ENCODE data around the gene ORC3. TPM values are rescaled to one million over a fixed set of nuclear protein-coding genes. Genes with fewer than 3 reads are reported as not detected.

ORC3 gene
- total and polyA plus RNA-seq, 10 of the 15 experiments (the other 5 are each of a cell fraction or from before 2014, with no cell fraction given) = 27.2 to 76.3 (median 54.6) TPM

DNA sequence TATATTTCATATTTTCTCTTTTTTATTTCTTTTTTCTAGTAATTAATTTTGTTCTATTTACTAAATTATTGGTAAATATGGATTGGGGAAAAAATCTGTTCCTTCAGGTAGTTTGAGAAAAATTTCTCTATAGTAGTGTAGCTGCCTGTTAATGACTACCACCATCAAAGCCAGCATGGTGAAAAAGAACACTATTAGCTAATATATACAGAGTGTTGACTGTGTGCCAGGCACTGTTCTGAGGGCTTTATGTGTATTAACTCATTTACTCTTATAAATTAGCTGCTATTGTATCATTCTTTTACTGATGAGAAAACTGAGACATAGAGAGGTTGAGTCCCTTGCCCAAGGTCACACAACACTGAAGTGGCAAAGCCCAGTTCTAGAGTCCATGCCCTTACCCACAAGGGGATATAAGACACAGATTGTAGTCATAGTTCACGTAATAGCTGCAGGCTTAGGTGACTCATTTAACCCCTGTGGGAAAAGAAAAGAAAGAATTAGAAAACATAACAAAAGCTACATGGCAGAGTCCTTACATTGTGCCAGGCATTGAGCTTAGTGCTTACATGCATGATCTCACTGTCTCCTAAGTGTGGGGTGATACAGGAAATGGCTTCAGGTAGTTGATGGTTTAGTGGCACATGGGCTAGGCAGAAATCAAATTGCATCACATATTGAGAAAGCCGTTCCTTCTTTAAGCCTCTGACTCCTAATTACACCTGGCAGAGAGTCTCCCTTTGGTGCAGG lies 124.3 kb downstream of the ORC3 start (continued):
- no peak for TF ChIP-seq ZBTB33 (IDR thresholded peaks at IDR 0.05)
- TF ChIP-seq GATAD2B (conservative IDR thresholded peaks at IDR 0.05; ENCODE audit: low read depth) = no peak
- peak; percentile 35; the same call in 1 of the 2 replicates for TF ChIP-seq CREM (IDR thresholded peaks at IDR 0.05; ENCODE audit: low read depth)
- peak in 1 of 2 experiments; percentile 40; a peak in 1 of 4 replicates for TF ChIP-seq EP300 (IDR thresholded peaks at IDR 0.05; ENCODE audit: borderline replicate concordance in 1 of 2, control insufficient read depth in 1 of 2, low read depth in 2 of 2, low read length in 2 of 2)
- no peak for TF ChIP-seq PML (IDR thresholded peaks at IDR 0.05; ENCODE audit: low read length)
- TF ChIP-seq EZH2 (IDR thresholded peaks at IDR 0.05; ENCODE audit: borderline replicate concordance, control insufficient read depth, low read depth, low read length) = no peak
- TF ChIP-seq CREB1 (IDR thresholded peaks at IDR 0.05; ENCODE audit: low read depth) = peak; percentile 47; the same call in 1 of the 2 replicates
- 0 out of 2 replicates have a peak, but pooled peaks have one; percentile 19 for TF ChIP-seq JUNB (IDR thresholded peaks at IDR 0.05)
- no peak for TF ChIP-seq NFYB (IDR thresholded peaks at IDR 0.05; ENCODE audit: insufficient read depth, low read depth, low read length)
- no peak for TF ChIP-seq SUPT20H (IDR thresholded peaks at IDR 0.05; ENCODE audit: borderline replicate concordance, control insufficient read depth, low read depth, low read length)
- 0 out of 2 replicates have a peak, but pooled peaks have one; percentile 21 for TF ChIP-seq EED (IDR thresholded peaks at IDR 0.05; ENCODE audit: low read depth)

Other genes starting within 250 kb of the ORC3 start
- gene C6orf163, start 245.3 kb upstream of the ORC3 start, total RNA-seq (2014; rRNA removed) = 2.8 TPM in 2 replicates
- gene C6orf163, start 245.3 kb upstream of the ORC3 start, total RNA-seq (2014; rRNA removed; fragmentation: Illumina TruSeq; extraction: Trizol) = 3.7 and 4.3 TPM in 2 replicates
- gene C6orf163, start 245.3 kb upstream of the ORC3 start, total RNA-seq (2021) = 1.3 and 1.4 TPM in 2 replicates
- gene C6orf163, start 245.3 kb upstream of the ORC3 start, polyA plus RNA-seq (2011; rRNA removed) = 0.56 and 0.94 TPM in 2 replicates
- 1.2 and 1.5 TPM in 2 replicates for gene C6orf163, start 245.3 kb upstream of the ORC3 start, polyA plus RNA-seq (2014; fragmentation: Illumina TruSeq; extraction: Trizol)
- gene C6orf163, start 245.3 kb upstream of the ORC3 start, polyA plus RNA-seq (2014; fragmentation: Nextera tagmentation; extraction: Ambion mirVana) = under 1 TPM; 0.56 to 0.86 TPM
- 1.5 and 2.2 TPM in 2 replicates for gene C6orf163, start 245.3 kb upstream of the ORC3 start, polyA plus RNA-seq (2014; rRNA removed)
- gene C6orf163, start 245.3 kb upstream of the ORC3 start, polyA plus RNA-seq (2016; fragmentation: Nextera tagmentation; extraction: Ambion mirVana) = 1 to 10 TPM in 1 of 2 experiments, under 1 TPM in 1; 0.90 to 1.1 TPM
- 0.05 and 0.11 TPM in 2 replicates for gene CFAP206, start 182.2 kb upstream of the ORC3 start, total RNA-seq (2014; rRNA removed)
- gene CFAP206, start 182.2 kb upstream of the ORC3 start, total RNA-seq (2014; rRNA removed; fragmentation: Illumina TruSeq; extraction: Trizol) = not detected in 2 replicates
- not detected in 2 replicates for gene CFAP206, start 182.2 kb upstream of the ORC3 start, total RNA-seq (2021)
- gene CFAP206, start 182.2 kb upstream of the ORC3 start, polyA plus RNA-seq (2011; rRNA removed) = 0.04 TPM in 1 of 2 replicates, not detected in the other
- gene CFAP206, start 182.2 kb upstream of the ORC3 start, polyA plus RNA-seq (2014; fragmentation: Illumina TruSeq; extraction: Trizol) = 0.06 TPM in 1 of 2 replicates, not detected in the other
- not detected for gene CFAP206, start 182.2 kb upstream of the ORC3 start, polyA plus RNA-seq (2014; fragmentation: Nextera tagmentation; extraction: Ambion mirVana)
- gene CFAP206, start 182.2 kb upstream of the ORC3 start, polyA plus RNA-seq (2014; rRNA removed) = not detected in 2 replicates
- gene CFAP206, start 182.2 kb upstream of the ORC3 start, polyA plus RNA-seq (2016; fragmentation: Nextera tagmentation; extraction: Ambion mirVana) = under 1 TPM in 1 of 2 experiments, not detected in 1; 0.24 TPM
- gene SLC35A1, start 117.2 kb upstream of the ORC3 start, total RNA-seq (2014; rRNA removed) = 7.1 and 8.5 TPM in 2 replicates
- 9.5 and 10.0 TPM in 2 replicates for gene SLC35A1, start 117.2 kb upstream of the ORC3 start, total RNA-seq (2014; rRNA removed; fragmentation: Illumina TruSeq; extraction: Trizol)
- gene SLC35A1, start 117.2 kb upstream of the ORC3 start, total RNA-seq (2021) = 6.8 and 7.8 TPM in 2 replicates
- 25.0 and 34.1 TPM in 2 replicates for gene SLC35A1, start 117.2 kb upstream of the ORC3 start, polyA plus RNA-seq (2011; rRNA removed)
- gene SLC35A1, start 117.2 kb upstream of the ORC3 start, polyA plus RNA-seq (2014; fragmentation: Illumina TruSeq; extraction: Trizol) = 9.6 and 13.9 TPM in 2 replicates
- 10 to 100 TPM; 15.1 to 28.0 TPM for gene SLC35A1, start 117.2 kb upstream of the ORC3 start, polyA plus RNA-seq (2014; fragmentation: Nextera tagmentation; extraction: Ambion mirVana)
- gene SLC35A1, start 117.2 kb upstream of the ORC3 start, polyA plus RNA-seq (2014; rRNA removed) = 8.8 and 9.8 TPM in 2 replicates
- 10 to 100 TPM; 15.3 to 17.1 TPM for gene SLC35A1, start 117.2 kb upstream of the ORC3 start, polyA plus RNA-seq (2016; fragmentation: Nextera tagmentation; extraction: Ambion mirVana)
- gene RARS2, start 148 bp upstream of the ORC3 start, total RNA-seq (2014; rRNA removed) = 25.8 and 32.5 TPM in 2 replicates
- 36.6 and 37.1 TPM in 2 replicates for gene RARS2, start 148 bp upstream of the ORC3 start, total RNA-seq (2014; rRNA removed; fragmentation: Illumina TruSeq; extraction: Trizol)
- gene RARS2, start 148 bp upstream of the ORC3 start, total RNA-seq (2021) = 23.8 and 26.9 TPM in 2 replicates
- gene RARS2, start 148 bp upstream of the ORC3 start, polyA plus RNA-seq (2011; rRNA removed) = 18.3 and 25.1 TPM in 2 replicates
- 36.5 and 44.7 TPM in 2 replicates for gene RARS2, start 148 bp upstream of the ORC3 start, polyA plus RNA-seq (2014; fragmentation: Illumina TruSeq; extraction: Trizol)
- 10 to 100 TPM; 37.9 to 43.0 TPM for gene RARS2, start 148 bp upstream of the ORC3 start, polyA plus RNA-seq (2014; fragmentation: Nextera tagmentation; extraction: Ambion mirVana)
- gene RARS2, start 148 bp upstream of the ORC3 start, polyA plus RNA-seq (2014; rRNA removed) = 22.5 and 25.5 TPM in 2 replicates
- 10 to 100 TPM; 46.0 to 54.2 TPM for gene RARS2, start 148 bp upstream of the ORC3 start, polyA plus RNA-seq (2016; fragmentation: Nextera tagmentation; extraction: Ambion mirVana)
- 28.4 and 32.9 TPM in 2 replicates for gene AKIRIN2, start 112.1 kb downstream of the ORC3 start, total RNA-seq (2014; rRNA removed)
- 21.9 and 23.7 TPM in 2 replicates for gene AKIRIN2, start 112.1 kb downstream of the ORC3 start, total RNA-seq (2014; rRNA removed; fragmentation: Illumina TruSeq; extraction: Trizol)
- gene AKIRIN2, start 112.1 kb downstream of the ORC3 start, total RNA-seq (2021) = 71.6 and 74.4 TPM in 2 replicates
- 40.1 and 62.9 TPM in 2 replicates for gene AKIRIN2, start 112.1 kb downstream of the ORC3 start, polyA plus RNA-seq (2011; rRNA removed)
- gene AKIRIN2, start 112.1 kb downstream of the ORC3 start, polyA plus RNA-seq (2014; fragmentation: Illumina TruSeq; extraction: Trizol) = 39.3 and 46.5 TPM in 2 replicates
- 10 to 100 TPM; 12.7 to 16.8 TPM for gene AKIRIN2, start 112.1 kb downstream of the ORC3 start, polyA plus RNA-seq (2014; fragmentation: Nextera tagmentation; extraction: Ambion mirVana)
- gene AKIRIN2, start 112.1 kb downstream of the ORC3 start, polyA plus RNA-seq (2014; rRNA removed) = 45.0 and 49.0 TPM in 2 replicates
- 10 to 100 TPM; 79.2 to 82.2 TPM for gene AKIRIN2, start 112.1 kb downstream of the ORC3 start, polyA plus RNA-seq (2016; fragmentation: Nextera tagmentation; extraction: Ambion mirVana)